Fibroblast of skin of left biceps (primary cell): ENCODE data around the gene CLCN6.
"Not testable (repeated sequence)": the region's sequence is repeated elsewhere in the genome, so short reads cannot be mapped to it uniquely, and the experiment has no call there.

ENCODE experiments used
- DNase-seq, 2 experiments: peaks; one replicate each; pipeline ENCODE4 v3.0.0-alpha.2; 2013; ENCODE audit warnings: low read depth in 2 of 2

Gene CLCN6

DNA sequence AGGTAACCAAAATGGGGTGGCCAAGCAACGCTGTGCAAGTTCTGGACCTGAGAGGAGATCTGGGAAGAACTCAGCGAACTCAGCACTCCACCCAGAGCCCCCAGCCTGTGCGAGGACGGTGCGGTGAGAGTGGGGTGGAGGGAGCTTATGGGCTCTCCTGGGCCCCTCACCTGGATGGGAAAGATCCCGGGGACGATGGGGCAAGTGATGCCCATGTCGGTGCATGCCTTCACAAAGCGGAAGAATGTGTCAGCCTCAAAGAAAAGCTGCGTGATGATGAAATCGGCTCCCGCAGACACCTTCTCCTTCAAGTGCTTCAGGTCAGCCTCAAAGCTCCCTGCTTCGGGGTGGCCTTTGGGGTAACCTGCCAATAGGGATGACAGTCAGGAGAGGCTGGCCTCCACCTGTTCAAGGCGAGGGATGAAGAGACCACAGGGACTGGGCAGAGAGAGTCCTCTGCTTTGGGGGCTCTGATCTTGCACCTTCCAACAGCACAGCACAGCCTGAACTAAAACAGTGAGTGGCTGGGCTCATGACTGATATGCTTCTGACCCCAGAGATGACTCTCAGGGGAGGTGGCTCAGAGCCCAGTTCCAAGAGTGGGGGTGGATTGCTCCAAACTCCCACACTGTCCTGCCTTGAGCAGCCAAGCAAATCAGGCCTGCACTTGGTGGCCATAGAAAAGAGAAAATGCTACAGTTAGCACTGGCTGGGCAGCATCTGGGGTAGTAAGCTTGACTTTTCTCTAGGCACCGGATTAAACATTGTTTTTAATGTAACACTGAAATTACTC is 9.8 kb upstream of the CLCN6 start:
- DNase-seq = no peak

DNA sequence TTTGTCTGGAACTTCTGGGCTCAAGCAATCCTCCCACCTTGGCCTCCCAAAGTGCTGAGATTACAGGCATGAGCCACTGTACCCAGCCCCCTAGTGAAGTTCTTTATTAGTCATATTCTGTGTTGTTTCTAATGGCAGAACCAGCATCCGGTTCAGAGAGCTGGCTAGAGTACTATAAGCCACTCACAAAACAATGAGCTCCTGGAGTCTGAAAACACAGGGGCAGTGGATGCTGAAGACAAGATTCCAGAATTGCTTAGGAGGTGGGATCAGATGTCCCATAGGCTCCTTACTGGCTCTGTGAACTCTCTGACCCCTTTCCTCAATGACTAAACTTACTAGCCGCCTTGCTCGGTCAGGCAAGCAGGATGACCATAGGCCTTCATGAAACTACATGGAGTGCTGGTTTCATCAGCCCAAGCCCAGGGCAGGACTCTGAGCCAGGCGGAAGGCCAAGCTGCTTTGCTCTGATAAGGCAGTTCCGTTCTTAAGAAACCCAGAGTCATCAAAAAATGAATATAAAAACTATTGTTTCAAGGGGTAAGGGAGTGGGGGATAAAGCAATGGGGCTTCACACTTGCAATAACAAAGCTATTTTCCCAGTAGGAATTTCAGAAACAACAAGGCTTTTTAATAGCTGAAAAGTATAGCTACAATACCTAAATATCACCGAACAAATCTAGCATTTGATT is 8.3 kb upstream of the CLCN6 start:
- no peak for DNase-seq

DNA sequence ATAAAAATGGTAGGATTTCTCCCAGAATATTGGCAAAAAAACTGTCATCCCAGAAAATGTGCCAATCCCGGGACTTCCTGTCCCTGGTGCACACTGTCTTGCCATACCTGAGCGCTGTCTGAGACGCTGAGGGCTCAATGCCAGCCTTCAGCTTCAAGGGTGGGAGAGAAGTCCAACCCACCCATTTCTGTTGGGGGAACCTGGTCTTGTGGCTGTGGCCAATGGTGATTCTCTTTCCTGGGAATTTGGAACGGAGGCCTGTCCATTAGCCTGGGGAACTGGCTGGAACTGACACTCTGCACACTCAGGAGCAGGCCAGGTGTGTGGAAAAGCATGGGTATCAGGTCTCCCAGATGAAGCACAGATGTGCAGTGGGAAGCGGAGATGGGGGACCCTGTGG is 6.9 kb upstream of the CLCN6 start:
- no peak for DNase-seq

GRCh38 chr1:11799896-11800295 is 6.1 kb upstream of the CLCN6 start:
- no peak for DNase-seq

DNA sequence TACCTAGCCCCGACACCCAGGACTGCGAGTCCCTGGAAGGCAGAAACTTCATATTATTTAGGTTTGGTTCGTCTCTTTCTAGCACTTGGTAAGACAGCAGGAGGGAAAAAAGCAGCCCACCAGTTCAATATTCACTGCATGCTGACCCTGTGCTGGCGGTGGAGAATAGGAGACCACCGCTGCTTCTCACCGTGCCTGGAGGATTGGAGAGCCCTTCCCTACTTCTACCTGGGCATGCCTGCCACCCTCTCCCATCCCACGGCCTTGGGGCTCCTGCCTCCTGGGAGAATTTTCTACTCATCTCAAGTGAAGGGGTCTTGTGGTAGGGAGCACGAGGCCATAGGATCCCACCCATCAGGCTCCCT is 5.6 kb upstream of the CLCN6 start:
- DNase-seq = no peak

- DNase-seq = no peak
Measured at GRCh38 chr1:11800756-11801433, 5.1 kb upstream of the CLCN6 start.

DNA sequence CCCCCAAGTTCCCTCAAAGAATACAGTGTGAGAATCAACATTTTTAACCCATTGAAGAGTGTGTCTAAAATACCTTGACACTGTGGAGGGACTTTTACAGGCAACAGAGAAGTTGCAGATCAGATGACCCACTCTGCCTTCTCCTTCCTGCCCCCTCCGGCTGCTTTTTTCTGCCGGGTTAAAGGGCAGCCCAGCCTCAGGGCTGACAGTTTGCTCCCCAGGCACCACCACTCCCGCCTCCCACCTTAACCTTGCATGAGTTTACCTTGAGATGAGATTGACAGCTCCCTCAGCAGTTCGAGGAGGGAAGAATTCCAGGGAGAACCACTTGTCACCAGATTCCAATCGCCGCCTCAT is 3.4 kb upstream of the CLCN6 start:
- no peak for DNase-seq

- DNase-seq = peak; percentile 82
Measured at GRCh38 chr1:11802973-11803885, 2.8 kb upstream of the CLCN6 start.

DNA sequence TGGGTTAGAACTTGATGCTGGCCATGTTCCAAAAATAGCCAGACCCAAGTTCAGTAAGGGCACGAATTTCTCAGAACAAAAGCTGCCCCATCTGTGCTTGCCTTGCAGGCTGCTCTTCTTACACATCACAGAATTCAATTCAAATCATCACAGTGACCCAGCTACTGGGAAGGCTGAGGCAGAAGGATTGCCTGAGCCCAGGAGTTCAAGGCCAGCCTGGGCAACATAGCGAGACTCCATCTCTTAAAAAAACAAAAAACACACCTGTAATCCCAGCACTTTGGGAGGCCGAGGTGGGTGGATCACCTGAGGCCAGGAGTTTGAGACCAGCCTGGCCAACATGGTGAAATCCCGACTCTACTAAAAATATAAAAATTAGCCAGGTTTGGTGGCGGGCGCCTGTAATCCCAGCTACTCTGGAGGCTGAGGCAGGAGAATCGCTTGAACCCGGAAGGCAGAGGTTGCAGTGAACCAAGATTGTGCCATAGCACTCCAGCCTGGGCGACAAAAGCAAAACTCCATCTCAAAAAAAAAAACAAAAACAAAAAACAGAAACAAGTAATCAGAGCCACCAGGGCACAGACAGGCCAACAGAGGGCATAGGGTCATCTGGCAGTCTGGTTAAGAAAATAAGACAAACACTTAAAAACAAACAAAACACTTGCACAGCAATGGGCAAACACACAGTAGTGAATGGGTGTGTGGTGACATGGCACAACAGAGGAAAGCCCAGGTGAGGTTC is 1.9 kb upstream of the CLCN6 start:
- not testable (repeated sequence) for DNase-seq

- DNase-seq = no peak
Measured at GRCh38 chr1:11804666-11805421, 1.1 kb upstream of the CLCN6 start.

DNA sequence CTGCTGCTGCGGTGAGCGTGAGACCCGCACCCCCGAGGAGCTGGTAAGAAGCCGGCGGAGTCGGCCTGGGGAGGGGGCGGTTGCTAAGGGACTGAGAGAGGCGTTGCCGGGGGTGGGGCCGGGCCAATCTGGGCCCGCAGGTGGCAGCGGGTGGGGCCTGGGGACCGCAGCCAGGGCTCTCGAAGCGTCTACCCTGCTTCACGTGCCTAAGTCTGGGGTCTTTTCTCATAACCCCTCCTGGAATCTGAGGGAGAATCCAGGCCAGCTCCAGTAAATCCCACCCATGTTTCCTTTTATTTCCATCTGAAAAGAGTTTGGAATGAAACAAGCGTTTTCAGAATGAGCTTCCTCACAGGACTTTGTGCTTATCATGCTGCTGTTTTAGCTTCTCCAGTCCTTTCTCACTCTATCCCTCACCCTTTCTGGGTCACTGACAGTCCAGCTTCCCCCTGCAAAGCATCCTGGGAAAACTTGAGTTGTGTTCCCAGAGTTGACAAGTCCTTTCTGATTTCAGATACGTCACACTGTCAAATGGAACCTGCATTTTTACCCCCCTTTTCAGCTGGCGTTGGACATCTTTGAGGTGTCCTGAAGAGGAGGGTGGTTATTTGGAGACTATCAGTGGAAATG is 431 bp downstream of the CLCN6 start:
- no peak for DNase-seq

DNA sequence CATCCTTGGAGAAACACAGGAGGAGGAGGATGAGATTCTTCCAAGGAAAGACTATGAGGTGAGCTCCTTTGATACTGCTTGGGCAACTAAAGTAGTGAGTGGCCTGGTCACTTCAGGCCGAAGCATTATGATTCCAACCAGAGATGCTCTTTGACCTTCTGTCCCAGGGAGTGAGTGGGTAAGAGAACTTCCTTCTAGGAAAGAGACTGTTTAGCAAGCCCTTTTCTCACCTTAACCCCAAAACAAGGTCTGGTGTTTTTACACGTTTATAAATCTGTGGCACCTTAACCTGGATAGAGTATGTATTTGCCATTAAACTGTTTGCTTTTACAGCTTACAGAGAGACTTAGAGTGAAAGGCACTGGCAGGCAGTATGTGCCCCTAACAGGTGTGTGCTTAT is 1.1 kb downstream of the CLCN6 start:
- DNase-seq = no peak

DNA sequence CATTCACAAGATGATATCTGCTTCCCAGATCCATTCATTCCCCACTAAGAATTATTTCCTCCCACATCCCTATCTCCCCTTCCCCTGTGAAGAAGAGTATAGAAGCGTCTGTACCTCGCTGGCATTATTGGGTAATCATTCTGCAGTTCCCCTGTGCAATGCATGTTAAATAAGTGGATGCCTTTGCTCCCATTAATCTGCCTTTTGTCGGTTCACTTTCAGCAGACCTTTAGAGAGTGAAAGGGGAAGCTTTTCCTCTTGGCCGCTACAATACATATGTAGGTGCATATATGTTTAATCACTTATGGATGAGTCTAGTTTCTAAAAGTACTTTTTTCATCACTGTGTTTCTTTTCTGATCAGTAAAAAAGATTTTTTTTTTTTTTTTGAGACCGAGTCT is 7.0 kb downstream of the CLCN6 start:
- no peak for DNase-seq

DNA sequence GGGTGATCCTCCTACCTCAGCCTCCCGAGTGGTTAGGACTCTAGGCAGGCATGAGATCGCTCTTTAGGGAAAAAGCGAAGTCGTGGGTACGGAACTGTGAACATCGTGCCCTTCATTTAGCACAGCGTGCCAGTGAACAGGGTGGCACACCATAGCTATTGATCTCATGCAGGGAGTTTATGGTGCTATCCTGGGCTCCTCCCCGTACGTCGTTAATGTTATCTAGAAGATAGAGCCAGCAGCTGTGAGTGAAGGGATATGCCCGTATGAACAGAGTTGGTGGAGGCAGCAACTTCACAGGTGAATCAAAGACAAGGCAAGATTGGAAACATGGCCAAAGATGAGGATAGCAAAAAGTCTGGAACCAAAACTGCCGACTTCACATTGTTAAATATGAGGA is 11.2 kb downstream of the CLCN6 start:
- no peak for DNase-seq

DNA sequence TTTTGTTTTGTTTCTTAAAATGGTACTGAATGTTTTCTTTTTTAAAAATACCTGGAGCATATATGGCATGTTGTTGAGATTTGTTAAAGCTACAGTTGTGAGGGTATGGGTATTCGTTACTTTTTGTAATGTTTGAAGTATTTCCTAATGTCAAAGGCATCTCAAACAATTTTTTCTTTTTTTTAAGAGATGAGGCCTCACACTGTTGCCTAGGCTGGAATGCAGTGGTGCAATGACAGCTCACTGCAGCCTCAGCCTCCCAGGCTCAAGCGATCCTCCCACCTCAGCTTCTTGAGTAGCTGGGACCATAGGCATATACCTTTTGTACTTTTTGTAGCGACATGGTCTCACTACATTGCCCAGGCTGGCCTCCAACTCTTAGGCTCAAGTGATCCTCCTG is 16.1 kb downstream of the CLCN6 start:
- no peak for DNase-seq

GRCh38 chr1:11823366-11824137 is 17.6 kb downstream of the CLCN6 start:
- no peak for DNase-seq

DNA sequence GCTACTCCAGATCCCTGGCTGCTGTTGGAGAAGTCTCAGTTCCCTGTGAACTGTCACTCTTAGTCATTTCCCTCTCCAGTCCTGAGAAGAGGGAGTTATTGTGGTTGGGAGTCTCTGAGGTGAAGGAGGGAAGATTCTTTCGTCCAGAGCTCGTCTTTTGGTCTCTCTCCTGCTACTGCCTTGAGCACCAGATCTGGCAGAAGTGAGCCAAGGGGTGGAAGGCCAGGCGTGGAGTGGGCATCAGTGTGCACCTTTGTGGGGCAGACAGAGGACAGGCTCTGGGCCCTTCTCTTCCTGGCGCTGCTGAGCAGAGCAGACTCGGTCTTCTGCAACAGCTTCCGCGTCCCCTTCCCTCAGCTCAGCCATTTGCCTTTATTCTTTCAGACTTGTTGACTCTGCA is 19.1 kb downstream of the CLCN6 start:
- DNase-seq = no peak

DNA sequence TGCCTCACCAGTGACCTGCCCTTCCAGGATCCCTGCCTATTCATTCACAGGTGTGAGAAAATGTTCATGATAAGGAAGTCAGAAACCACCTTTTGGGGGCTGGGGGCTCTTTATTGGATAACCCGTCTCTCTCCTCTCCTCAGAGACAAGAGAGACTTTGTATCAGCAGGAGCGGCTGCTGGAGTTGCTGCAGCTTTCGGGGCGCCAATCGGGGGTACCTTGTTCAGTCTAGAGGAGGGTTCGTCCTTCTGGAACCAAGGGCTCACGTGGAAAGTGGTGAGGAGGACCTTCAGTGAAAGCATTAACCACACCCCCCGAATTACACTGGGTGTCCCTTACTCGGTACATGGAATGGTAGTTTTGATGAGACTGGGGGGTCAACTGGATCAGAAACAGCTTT is 21.0 kb downstream of the CLCN6 start:
- no peak for DNase-seq

GRCh38 chr1:11828511-11828910 is 22.5 kb downstream of the CLCN6 start:
- DNase-seq = no peak
